Endothelial cell of umbilical vein (primary cell): ENCODE measurements around the gene NAA38. TPM values are rescaled to one million over a fixed set of nuclear protein-coding genes. Genes with fewer than 3 reads are reported as not detected.
A peak's percentile ranks its signal among the peaks of the same experiment; 100 is the strongest.

Experiments used
- BruUV-seq: library from RNA; stranded (reverse); fragments of 400-500 nt; replicated peaks from 2 replicates; lab custom pipeline; 2021; lab: Mats Ljungman, UMichigan
- CTCF ChIA-PET: fragments of 300-600, 350-600 bp; sonication (Branson Sonifier 250); formaldehyde crosslinking; loops from one replicate; lab custom pipeline; 2021; ENCODE audit warnings: antibody characterized with exemption, inconsistent platforms; lab: Charles Lee
- POLR2A ChIA-PET: fragments of 300-600, 350-600 bp; sonication (Branson Sonifier 250); formaldehyde crosslinking; loops from one replicate; lab custom pipeline; 2021; ENCODE audit warnings: antibody characterized with exemption, inconsistent platforms; lab: Charles Lee
- DNase-seq: peaks from one replicate; pipeline ENCODE4 v3.0.0-alpha.2; 2011; ENCODE audit warnings: low read depth, low spot score
- FAIRE-seq: peaks from 2 replicates; lab custom pipeline; 2011; peaks lifted over from hg19 to GRCh38; lab: Jason Lieb, UNC
- H2AFZ ChIP-seq: 2 replicates; pipeline ENCODE4 v1.6.0; 2012; ENCODE audit warnings: low read depth, low read length, control low read depth, inconsistent platforms
- H3K27ac ChIP-seq: 2 replicates; pipeline ENCODE4 v1.5.1; 2011; ENCODE audit warnings: low read depth, mild to moderate bottlenecking, control low read depth, low read length, moderate library complexity; ENCODE audit not compliant: insufficient read depth
- H3K27me3 ChIP-seq, 2 experiments: 2 replicates each; pipeline versions ENCODE4 v1.6.0 to v1.6.1; 2011; ENCODE audit warnings: low read length in 2 of 2, mixed read lengths in 1 of 2; ENCODE audit not compliant: control insufficient read depth in 2 of 2, insufficient read depth in 2 of 2
- H3K36me3 ChIP-seq, 2 experiments: 2 replicates in 1 of 2; 3 replicates in 1 of 2; pipeline ENCODE4 v1.5.1; 2011; ENCODE audit warnings: low read length in 2 of 2, mild to moderate bottlenecking in 1 of 2, moderate library complexity in 1 of 2; ENCODE audit not compliant: control insufficient read depth in 2 of 2, insufficient read depth in 2 of 2; ENCODE audit errors: extremely low read depth in 1 of 2
- H3K4me1 ChIP-seq: 3 replicates; pipeline ENCODE4 v1.5.1; 2011; ENCODE audit warnings: mild to moderate bottlenecking, low read length; ENCODE audit not compliant: control insufficient read depth, insufficient read depth; ENCODE audit errors: extremely low read depth
- H3K4me2 ChIP-seq: 2 replicates; pipeline ENCODE4 v1.6.1; 2011; ENCODE audit warnings: low read length, control low read depth, mixed read lengths; ENCODE audit not compliant: insufficient read depth
- H3K4me3 ChIP-seq, 3 experiments: fragments of 200-600 bp in 1 of 3; sonication (generic), shearing (Covaris generic) in 1 of 3; replicated peaks in 1 of 3; 2 replicates each; pipeline ENCODE4 v1.5.1; 2011 to 2016; ENCODE audit warnings: control low read depth in 3 of 3, low read length in 3 of 3, mild to moderate bottlenecking in 2 of 3, inconsistent platforms in 1 of 3, low read depth in 1 of 3, moderate library complexity in 1 of 3; ENCODE audit not compliant: insufficient read depth in 1 of 3
- H3K79me2 ChIP-seq: 2 replicates; pipeline ENCODE4 v1.6.0; 2012; ENCODE audit warnings: low read length, inconsistent platforms; ENCODE audit not compliant: control insufficient read depth, insufficient read depth
- H3K9ac ChIP-seq: replicated peaks from 2 replicates; pipeline ENCODE3; 2011; ENCODE audit warnings: low read length, control low read depth; ENCODE audit not compliant: insufficient read depth; ENCODE audit errors: extremely low read depth
- H3K9me1 ChIP-seq: replicated peaks from 3 replicates; pipeline ENCODE4 v1.6.0; 2011; ENCODE audit warnings: mild to moderate bottlenecking, low read length; ENCODE audit not compliant: control insufficient read depth, insufficient read depth; ENCODE audit errors: extremely low read depth
- H3K9me3 ChIP-seq: replicated peaks from 2 replicates; pipeline ENCODE4 v1.5.1; 2012; ENCODE audit warnings: low read length, inconsistent platforms; ENCODE audit not compliant: control insufficient read depth, insufficient read depth
- H4K20me1 ChIP-seq: replicated peaks from 2 replicates; pipeline ENCODE3; 2011; ENCODE audit warnings: mild to moderate bottlenecking, low read length; ENCODE audit not compliant: control insufficient read depth, insufficient read depth; ENCODE audit errors: extremely low read depth
- FOS ChIP-seq: IDR thresholded peaks from 2 replicates; pipeline ENCODE4 v1.6.1; 2011; ENCODE audit warnings: mild to moderate bottlenecking, low read length, moderate library complexity, borderline replicate concordance; ENCODE audit not compliant: insufficient read depth
- JUN ChIP-seq: IDR thresholded peaks from 2 replicates; pipeline ENCODE4 v1.6.1; 2011; ENCODE audit warnings: borderline replicate concordance, low read depth; ENCODE audit not compliant: insufficient read length, insufficient read depth
- MAX ChIP-seq: IDR thresholded peaks from 2 replicates; pipeline ENCODE4 v1.6.1; 2011; ENCODE audit not compliant: insufficient read depth, insufficient read length
- MYC ChIP-seq: IDR thresholded peaks from one replicate; pipeline ENCODE4 v1.6.1; 2011; ENCODE audit warnings: mild to moderate bottlenecking, low read depth, low read length
- POLR2A ChIP-seq: IDR thresholded peaks from 2 replicates; pipeline ENCODE4 v1.6.1; 2012; ENCODE audit warnings: low read depth, mild to moderate bottlenecking, control low read depth, low read length
- POLR2AphosphoS5 ChIP-seq: IDR thresholded peaks from 2 replicates; pipeline ENCODE4 v1.6.1; 2012; ENCODE audit warnings: low read depth, mild to moderate bottlenecking, control low read depth, low read length, moderate library complexity; ENCODE audit not compliant: insufficient read depth
- dilution Hi-C: fragments of 300-500 bp; cut with MboI; formaldehyde crosslinking; loops from one replicate; pipeline ENCODE4 v1.15.0; 2019; ENCODE audit warnings: low sequenced_read_pairs; ENCODE audit not compliant: extremely low pct_ligation_motif_present
- intact Hi-C: fragments of 100-400 bp; cut with micrococcal nuclease; formaldehyde crosslinking; loops from one replicate; pipeline ENCODE4 v1.10.0; 2022
- polyA plus RNA-seq, 4 experiments: library from polyadenylated mRNA; depleted of rRNA in 3 of 4; stranded (reverse) in 3 of 4; unstranded in 1 of 4; fragments of >200 nt; gene quantifications; 2 replicates each; pipeline versions ENCODE4 v1.2.1 to v1.2.3, GENCODE V29; 2011 to 2012; ENCODE audit warnings: missing spikeins in 1 of 4
- total RNA-seq: library from RNA; stranded (reverse); gene quantifications from 2 replicates; pipeline ENCODE4 v1.2.3, GENCODE V29; 2021

The NAA38 gene
- total and polyA plus RNA-seq, 2 donors (not counting 3 experiments of a cell fraction or from before 2014, with no cell fraction given): 119 to 267 TPM

GRCh38 chr17:7842380-7843256 is 14.7 kb downstream of the NAA38 start:
- FAIRE-seq: peak; percentile 98
- Histone ChIP-seq H4K20me1 (no peaks in the 10 kb centered on the region), H3K79me2 (peaks cover 10% of the 10 kb centered on the region), H3K9ac (peak overlapping the region; percentile 99), H3K36me3 (peaks cover 0 to 16% of the 10 kb centered on the region in 2 experiments), H3K9me3 (no peaks in the 10 kb centered on the region), H3K27ac (peak overlapping the region; percentile 99), H3K4me1 (peaks cover 21% of the 10 kb centered on the region), H2AFZ (no peak overlapping the region), H3K4me2 (peak overlapping the region; percentile 62), H3K9me1 (no peaks in the 10 kb centered on the region), H3K27me3 (no peaks in the 10 kb centered on the region), H3K4me3 (peak overlapping the region; percentile 39 to 71 (median 58))
- TSS peak; percentile 50 for BruUV-seq
- peak; percentile 95 for DNase-seq
- dilution Hi-C loops (no loop called here), intact Hi-C loops (loop anchor here (1.0 to 10.0 kb wide), 5 partner anchors 9 to 280 kb away; partner anchors contain the start of genes FXR2, HES7, TP53 and WRAP53)
- ChIA-PET POLR2A (interaction anchor here (1.1 to 2.0 kb wide), 2 partner anchors 13 to 15 kb away, joined by 4 to 12 read pairs; partner anchors contain the start of genes CYB5D1 and NAA38), CTCF (interaction anchor here (0.6 to 1.8 kb wide), 5 partner anchors 8 to 99 kb away, joined by 3 to 7 read pairs (median 3); partner anchors contain the start of gene NAA38)
- TF ChIP-seq MYC (no peak), FOS (peak; percentile 91), POLR2A (no peak), JUN (peak; percentile 73), MAX (no peak), POLR2AphosphoS5 (peak; percentile 41)
